HepG2 (cell line): ENCODE results near the gene RNF208. TPM values are rescaled to one million over a fixed set of nuclear protein-coding genes. Genes with fewer than 3 reads are reported as not detected.

Source experiments
- ATAC-seq: fragments of 200-7000 bp; cut with Tn5 transposase; 3 replicates; pipeline ENCODE4 v1.9.1; 2020; ENCODE audit warnings: mild to moderate bottlenecking, moderate library complexity
- BruUV-seq: library from RNA; stranded (reverse); fragments of 400-500 nt; replicated peaks from 2 replicates; lab custom pipeline; 2021; lab: Mats Ljungman, UMichigan
- CTCF ChIA-PET: fragments of 300-600 bp; formaldehyde crosslinking; extraction: SDS; loops from one replicate; lab custom pipeline; 2021; ENCODE audit warnings: low total read pairs, inconsistent platforms, low intra/inter-chr PET ratio; lab: Yijun Ruan, JAX
- POLR2A ChIA-PET: fragments of 350-600 bp; sonication (Branson Sonifier 250); formaldehyde crosslinking; loops from one replicate; lab custom pipeline; 2020; ENCODE audit warnings: antibody characterized with exemption, inconsistent platforms; lab: Yijun Ruan, JAX
- DNase-seq: peaks from one replicate; pipeline ENCODE4 v3.0.0-alpha.2; 2015; ENCODE audit warnings: low spot score
- FAIRE-seq: peaks from 3 replicates; lab custom pipeline; 2011; peaks lifted over from hg19 to GRCh38; lab: Jason Lieb, UNC
- H2AFZ ChIP-seq: one replicate; pipeline ENCODE4 v1.6.1; 2011; ENCODE audit warnings: low read length, inconsistent platforms
- H3K27ac ChIP-seq: fragments of 300-600 bp; 3 replicates; pipeline ENCODE4 v1.8.0; 2011; ENCODE audit warnings: mixed run types, mild to moderate bottlenecking, mixed read lengths, low read length, inconsistent platforms; ENCODE audit not compliant: insufficient read depth; ENCODE audit errors: extremely low read length
- H3K27me3 ChIP-seq, 2 experiments: fragments of 200-600 bp in 1 of 2; 2 replicates in 1 of 2; 3 replicates in 1 of 2; pipeline versions ENCODE4 v1.6.0 to v1.8.0; 2011; ENCODE audit warnings: low read length in 2 of 2, mild to moderate bottlenecking in 2 of 2, moderate library complexity in 2 of 2, inconsistent platforms in 1 of 2; ENCODE audit not compliant: insufficient read depth in 2 of 2, control insufficient read depth in 1 of 2
- H3K36me3 ChIP-seq, 2 experiments: fragments of 200-600 bp in 1 of 2; replicated peaks in 1 of 2; 2 replicates in 1 of 2; 3 replicates in 1 of 2; pipeline versions ENCODE4 v1.5.1 to v1.8.0; 2011; ENCODE audit warnings: low read length in 2 of 2, inconsistent platforms in 1 of 2; ENCODE audit not compliant: insufficient read depth in 2 of 2, control insufficient read depth in 1 of 2
- H3K4me1 ChIP-seq: 2 replicates; pipeline ENCODE4 v1.5.1; 2012; ENCODE audit warnings: low read length, inconsistent platforms; ENCODE audit not compliant: insufficient read depth
- H3K4me2 ChIP-seq: 2 replicates; pipeline ENCODE4 v1.6.0; 2011; ENCODE audit warnings: low read depth, low read length, inconsistent platforms
- H3K4me3 ChIP-seq, 3 experiments: fragments of 200-600 bp in 1 of 3; sonication (generic), shearing (Covaris generic) in 1 of 3; replicated peaks in 1 of 3; 2 replicates each; pipeline ENCODE4 v1.5.1; 2011 to 2016; ENCODE audit warnings: low read length in 3 of 3, inconsistent platforms in 2 of 3, low read depth in 2 of 3, mild to moderate bottlenecking in 2 of 3, control low read depth in 1 of 3, mixed read lengths in 1 of 3; ENCODE audit not compliant: insufficient read depth in 1 of 3
- H3K79me2 ChIP-seq: one replicate; pipeline ENCODE4 v1.6.1; 2011; ENCODE audit warnings: low read length, inconsistent platforms; ENCODE audit not compliant: insufficient read depth
- H3K9ac ChIP-seq: 2 replicates; pipeline ENCODE4 v1.6.0; 2011; ENCODE audit warnings: mild to moderate bottlenecking, low read depth, low read length, inconsistent platforms; ENCODE audit not compliant: insufficient read depth
- H3K9me3 ChIP-seq: 2 replicates; pipeline ENCODE4 v1.5.1; 2012; ENCODE audit warnings: mild to moderate bottlenecking, low read length
- H4K20me1 ChIP-seq: 2 replicates; pipeline ENCODE4 v1.6.0; 2011; ENCODE audit warnings: inconsistent platforms, mild to moderate bottlenecking, low read length, moderate library complexity; ENCODE audit not compliant: insufficient read depth
- CBX5 ChIP-seq: sonication (generic); formaldehyde crosslinking; IDR thresholded peaks from 2 replicates; pipeline ENCODE4 v1.4.0; 2020; ENCODE audit warnings: missing genetic modification reagents, borderline replicate concordance
- FOXA1 ChIP-seq, 2 experiments: fragments of 450-650 bp in 1 of 2; sonication (generic) in 1 of 2; formaldehyde crosslinking in 1 of 2; IDR thresholded peaks; 2 replicates each; pipeline versions ENCODE4 v1.4.0 to v1.6.1; 2016 to 2020; ENCODE audit warnings: missing genetic modification reagents in 1 of 2
- MED1 ChIP-seq: sonication (generic); formaldehyde crosslinking; IDR thresholded peaks from 2 replicates; pipeline ENCODE4 v1.4.0; 2020; ENCODE audit warnings: missing genetic modification reagents
- MEIS1 ChIP-seq: sonication (generic); formaldehyde crosslinking; IDR thresholded peaks from 2 replicates; pipeline ENCODE4 v1.9.0; 2021; ENCODE audit warnings: mild to moderate bottlenecking, missing genetic modification reagents, moderate library complexity, borderline replicate concordance
- NR0B2 ChIP-seq: sonication (generic); formaldehyde crosslinking; IDR thresholded peaks from 2 replicates; pipeline ENCODE4 v1.4.0; 2020; ENCODE audit warnings: mild to moderate bottlenecking, missing genetic modification reagents
- TBL1XR1 ChIP-seq: fragments of 150-350 bp; IDR thresholded peaks from 2 replicates; pipeline ENCODE4 v1.6.1; 2014; ENCODE audit warnings: borderline replicate concordance, low read length; ENCODE audit not compliant: partially characterized antibody
- TRAFD1 ChIP-seq: sonication (generic); formaldehyde crosslinking; IDR thresholded peaks from 2 replicates; pipeline ENCODE4 v1.5.1; 2020; ENCODE audit warnings: missing genetic modification reagents, mild to moderate bottlenecking, borderline replicate concordance
- ZNF235 ChIP-seq: sonication (generic); formaldehyde crosslinking; IDR thresholded peaks from 2 replicates; pipeline ENCODE4 v1.8.1; 2023; ENCODE audit warnings: mild to moderate bottlenecking, missing genetic modification reagents, borderline replicate concordance
- ZNF496 ChIP-seq: sonication (generic); formaldehyde crosslinking; IDR thresholded peaks from 2 replicates; pipeline ENCODE4 v1.8.1; 2023; ENCODE audit warnings: mild to moderate bottlenecking, moderate library complexity, missing genetic modification reagents; ENCODE audit not compliant: insufficient replicate concordance
- ZNF562 ChIP-seq: sonication (generic); formaldehyde crosslinking; IDR thresholded peaks from 2 replicates; pipeline ENCODE4 v1.8.0; 2022; ENCODE audit warnings: missing genetic modification reagents, borderline replicate concordance
- WGBS: methylation state at CpG from one replicate; pipeline ENCODE4 v1.1.6; 2017; ENCODE audit warnings: low lambda C conversion rate; 5-methylcytosine and 5-hydroxymethylcytosine counted together
- in situ Hi-C: cut with HindIII; loops from 2 replicates; pipeline ENCODE4 v1.10.0; 2017; ENCODE audit warnings: low pct_unique_long_range_greater_than_20kb; ENCODE audit not compliant: extremely low pct_ligation_motif_present
- intact Hi-C: fragments of 100-400 bp; cut with micrococcal nuclease; formaldehyde crosslinking; loops from one replicate; pipeline ENCODE4 v1.10.0; 2022; ENCODE audit not compliant: unreplicated experiment
- polyA plus RNA-seq, 8 experiments: library from polyadenylated mRNA; depleted of rRNA in 3 of 8; stranded (reverse) in 7 of 8; unstranded in 1 of 8; fragments of >200 nt; fragmentation: Illumina TruSeq in 4 of 8; extraction: Trizol in 4 of 8; gene quantifications; 2 replicates each; pipeline versions ENCODE4 v1.2.1 to v1.2.3, GENCODE V29; 2011 to 2016; ENCODE audit warnings: low read depth in 4 of 8, missing spikeins in 1 of 8, mixed read lengths in 1 of 8; ENCODE audit not compliant: insufficient read depth in 1 of 8
- total RNA-seq, 5 experiments: library from RNA; depleted of rRNA; stranded (reverse); fragments of >200 nt; fragmentation: Illumina TruSeq; extraction: Trizol; gene quantifications; 2 replicates each; pipeline ENCODE4 v1.2.3, GENCODE V29; 2016; ENCODE audit warnings: low read depth in 1 of 5
- TF ChIP-seq, protein P1 (sequence below): sonication (generic); formaldehyde crosslinking; IDR thresholded peaks from 2 replicates; pipeline ENCODE4 v1.4.0; 2020; ENCODE audit warnings: missing genetic modification reagents, low read depth, mild to moderate bottlenecking, borderline replicate concordance
- TF ChIP-seq, protein P2 (sequence below): sonication (generic); formaldehyde crosslinking; IDR thresholded peaks from 2 replicates; pipeline ENCODE4 v1.9.0; 2022; ENCODE audit warnings: missing genetic modification reagents, mild to moderate bottlenecking, borderline replicate concordance

The RNF208 gene
- total and polyA plus RNA-seq, 2 of the 13 experiments (the other 11 are each of a cell fraction or from before 2014, with no cell fraction given): 1.6 to 2.1 TPM

- 0 out of 2 replicates have a peak, but pooled peaks have one; percentile 32 for TF ChIP-seq NR0B2 (CRISPR knock-in tag)
- TF ChIP-seq TRAFD1: no peak
- TF ChIP-seq MED1 (CRISPR knock-in tag): no peak
Measured at GRCh38 chr9:137253717-137254623, 31.9 kb upstream of the RNF208 start (continued).

GRCh38 chr9:137252555-137253506, 30.8 kb upstream of the RNF208 start:
- WGBS: 55% methylated on average over 16 of the region's 35 CpGs
- no TSS peak for BruUV-seq
- H2AFZ ChIP-seq: no peak overlapping the region
- in situ Hi-C loops (no loop called here), intact Hi-C loops (no loop called here)
- peaks cover 0 to 3% of the 10 kb centered on the region in 2 experiments; a peak in 1 of 5 replicates for H3K27me3 ChIP-seq
- peak overlapping the region; percentile 79 for H3K4me2 ChIP-seq
- FAIRE-seq (no peak), DNase-seq (no peak), ATAC-seq (no peak)
- no peaks in the 10 kb centered on the region for H4K20me1 ChIP-seq
- peaks cover 18% of the 10 kb centered on the region for H3K79me2 ChIP-seq
- ChIA-PET CTCF (no interaction called here), POLR2A (interaction anchor here (0.6 to 14.2 kb wide), 15 partner anchors 10 to 197 kb away, joined by 3 to 317 read pairs (median 6); partner anchors contain the start of genes ANAPC2, ENTPD8, SAPCD2 and SSNA1)
- peak overlapping the region; percentile 80 for H3K27ac ChIP-seq
- H3K9ac ChIP-seq: no peak overlapping the region
- no peaks in the 10 kb centered on the region for H3K9me3 ChIP-seq
- H3K4me3 ChIP-seq: peak overlapping the region in 2 of 3 experiments; percentile 90 to 91; a peak in 3 of 6 replicates
- peaks cover 5 to 6% of the 10 kb centered on the region in 2 experiments; a peak in 3 of 5 replicates for H3K36me3 ChIP-seq
- H3K4me1 ChIP-seq: peaks cover 77% of the 10 kb centered on the region
- TF ChIP-seq ZNF562: no peak
- no peak for TF ChIP-seq ZNF235 (CRISPR knock-in tag)
- TF ChIP-seq, protein P1, sequence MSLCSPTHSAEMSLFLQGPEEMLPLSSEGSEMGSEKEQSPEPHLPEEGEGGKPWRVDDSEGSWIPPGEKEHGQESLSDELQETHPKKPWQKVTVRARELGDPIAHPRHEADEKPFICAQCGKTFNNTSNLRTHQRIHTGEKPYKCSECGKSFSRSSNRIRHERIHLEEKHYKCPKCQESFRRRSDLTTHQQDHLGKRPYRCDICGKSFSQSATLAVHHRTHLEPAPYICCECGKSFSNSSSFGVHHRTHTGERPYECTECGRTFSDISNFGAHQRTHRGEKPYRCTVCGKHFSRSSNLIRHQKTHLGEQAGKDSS (CRISPR knock-in tag): 0 out of 2 replicates have a peak, but pooled peaks have one; percentile 10
- no peak for TF ChIP-seq CBX5
- TF ChIP-seq FOXA1 (IDR thresholded peaks at IDR 0.05): no peak
- TF ChIP-seq FOXA1 (CRISPR knock-in tag; IDR thresholded peaks at IDR 0.05): no peak
- peak; percentile 18; the same call in 1 of the 2 replicates for TF ChIP-seq MEIS1
- TF ChIP-seq, protein P2, sequence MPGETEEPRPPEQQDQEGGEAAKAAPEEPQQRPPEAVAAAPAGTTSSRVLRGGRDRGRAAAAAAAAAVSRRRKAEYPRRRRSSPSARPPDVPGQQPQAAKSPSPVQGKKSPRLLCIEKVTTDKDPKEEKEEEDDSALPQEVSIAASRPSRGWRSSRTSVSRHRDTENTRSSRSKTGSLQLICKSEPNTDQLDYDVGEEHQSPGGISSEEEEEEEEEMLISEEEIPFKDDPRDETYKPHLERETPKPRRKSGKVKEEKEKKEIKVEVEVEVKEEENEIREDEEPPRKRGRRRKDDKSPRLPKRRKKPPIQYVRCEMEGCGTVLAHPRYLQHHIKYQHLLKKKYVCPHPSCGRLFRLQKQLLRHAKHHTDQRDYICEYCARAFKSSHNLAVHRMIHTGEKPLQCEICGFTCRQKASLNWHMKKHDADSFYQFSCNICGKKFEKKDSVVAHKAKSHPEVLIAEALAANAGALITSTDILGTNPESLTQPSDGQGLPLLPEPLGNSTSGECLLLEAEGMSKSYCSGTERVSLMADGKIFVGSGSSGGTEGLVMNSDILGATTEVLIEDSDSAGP (CRISPR knock-in tag): 0 out of 2 replicates have a peak, but pooled peaks have one; percentile 10
- no peak for TF ChIP-seq ZNF496 (CRISPR knock-in tag)
- no peak for TF ChIP-seq TBL1XR1
